Germinal center (tissue), 1 donor: ENCODE data around the gene TTC28.

ENCODE experiments used
- DNase-seq: peaks from one replicate; pipeline ENCODE4 v3.0.0; 2012; ENCODE audit warnings: mixed read lengths, low spot score

Gene TTC28

GRCh38 chr22:28351476-28351875, 328.2 kb downstream of the TTC28 start:
- DNase-seq: no peak

- DNase-seq: no peak
Measured at GRCh38 chr22:28348613-28349609, 330.7 kb downstream of the TTC28 start.

- DNase-seq: no peak
Measured at GRCh38 chr22:28346308-28346707, 333.3 kb downstream of the TTC28 start.

- DNase-seq: no peak
Measured at GRCh38 chr22:28344918-28345703, 334.5 kb downstream of the TTC28 start.

- no peak for DNase-seq
Measured at GRCh38 chr22:28341001-28341400, 338.6 kb downstream of the TTC28 start.

GRCh38 chr22:28333088-28333487, 346.6 kb downstream of the TTC28 start:
- no peak for DNase-seq

GRCh38 chr22:28332410-28332809, 347.2 kb downstream of the TTC28 start:
- DNase-seq: no peak

GRCh38 chr22:28331695-28332094, 347.9 kb downstream of the TTC28 start:
- no peak for DNase-seq

GRCh38 chr22:28329186-28330073, 350.2 kb downstream of the TTC28 start:
- DNase-seq: no peak

GRCh38 chr22:28328756-28329155, 350.9 kb downstream of the TTC28 start:
- DNase-seq: no peak

GRCh38 chr22:28316014-28316413, 363.6 kb downstream of the TTC28 start:
- no peak for DNase-seq

- DNase-seq: no peak
Measured at GRCh38 chr22:28314959-28315358, 364.7 kb downstream of the TTC28 start.

GRCh38 chr22:28310299-28310698, 369.3 kb downstream of the TTC28 start:
- no peak for DNase-seq

GRCh38 chr22:28299753-28300152, 379.9 kb downstream of the TTC28 start:
- no peak for DNase-seq

GRCh38 chr22:28299309-28299708, 380.3 kb downstream of the TTC28 start:
- DNase-seq: no peak

GRCh38 chr22:28297504-28297903, 382.1 kb downstream of the TTC28 start:
- no peak for DNase-seq

GRCh38 chr22:28296452-28296851, 383.2 kb downstream of the TTC28 start:
- no peak for DNase-seq

GRCh38 chr22:28283068-28283654, 396.5 kb downstream of the TTC28 start:
- DNase-seq: no peak

- DNase-seq: no peak
Measured at GRCh38 chr22:28282405-28283067, 397.1 kb downstream of the TTC28 start.

GRCh38 chr22:28279888-28280287, 399.8 kb downstream of the TTC28 start:
- no peak for DNase-seq

- no peak for DNase-seq
Measured at GRCh38 chr22:28269277-28269676, 410.4 kb downstream of the TTC28 start.
